PC-9 (cell line): ENCODE data around the gene C3. TPM values are rescaled to one million over a fixed set of nuclear protein-coding genes. Genes with fewer than 3 reads are reported as not detected.
"Not testable (repeated sequence)": the region's sequence is repeated elsewhere in the genome, so short reads cannot be mapped to it uniquely, and the experiment has no call there.

ENCODE experiments used
- BruUV-seq: library from RNA; stranded (reverse); fragments of 400-500 nt; replicated peaks from 2 replicates; lab custom pipeline; 2021; lab: Mats Ljungman, UMichigan
- CTCF ChIA-PET: fragments of 300-600 bp; sonication (Branson Sonifier 250); formaldehyde crosslinking; loops from one replicate; lab custom pipeline; 2022; ENCODE audit warnings: antibody characterized with exemption; lab: Charles Lee
- POLR2A ChIA-PET: fragments of 300-600 bp; sonication (Branson Sonifier 250); formaldehyde crosslinking; loops from one replicate; lab custom pipeline; 2022; ENCODE audit warnings: antibody characterized with exemption; ENCODE audit not compliant: unreplicated experiment; lab: Charles Lee
- DNase-seq, 2 experiments: peaks; one replicate each; pipeline versions ENCODE4 v3.0.0 to v3.0.0-alpha.2; 2015 to 2022; ENCODE audit warnings: mixed read lengths in 1 of 2
- H2AFZ ChIP-seq: fragments of 200-600 bp; sonication (generic); 2 replicates; pipeline ENCODE4 v1.8.1; 2017; ENCODE audit warnings: antibody characterized with exemption
- H3F3A ChIP-seq: fragments of 200-600 bp; sonication (generic); 2 replicates; pipeline ENCODE4 v1.8.1; 2017; ENCODE audit warnings: antibody characterized with exemption, mild to moderate bottlenecking, low read depth; ENCODE audit not compliant: insufficient read depth
- H3K27ac ChIP-seq: fragments of 200-600 bp; sonication (generic); 2 replicates; pipeline ENCODE4 v1.6.1; 2016; ENCODE audit warnings: mixed run types
- H3K27me3 ChIP-seq: fragments of 200-600 bp; sonication (generic); 2 replicates; pipeline ENCODE4 v1.6.1; 2016; ENCODE audit warnings: low read depth, mixed run types; ENCODE audit not compliant: insufficient read depth
- H3K36me3 ChIP-seq: fragments of 200-600 bp; sonication (generic); 2 replicates; pipeline ENCODE4 v1.6.1; 2016; ENCODE audit warnings: low read depth, mixed run types
- H3K4me1 ChIP-seq: fragments of 200-600 bp; sonication (generic); replicated peaks from 2 replicates; pipeline ENCODE4 v1.6.1; 2016; ENCODE audit warnings: mixed run types; ENCODE audit not compliant: insufficient read depth
- H3K4me2 ChIP-seq: fragments of 200-600 bp; sonication (generic); 2 replicates; pipeline ENCODE4 v1.6.1; 2017; ENCODE audit warnings: mixed run types
- H3K4me3 ChIP-seq: fragments of 200-600 bp; sonication (generic); 2 replicates; pipeline ENCODE4 v1.6.1; 2016; ENCODE audit warnings: mixed run types
- H3K79me2 ChIP-seq: fragments of 200-600 bp; sonication (generic); 2 replicates; pipeline ENCODE4 v1.6.1; 2017; ENCODE audit warnings: low read depth, mixed run types
- H3K9me2 ChIP-seq: fragments of 200-600 bp; sonication (generic); 2 replicates; pipeline ENCODE4 v1.8.1; 2017; ENCODE audit warnings: mild to moderate bottlenecking; ENCODE audit not compliant: insufficient read depth
- H3K9me3 ChIP-seq: fragments of 200-600 bp; sonication (generic); 2 replicates; pipeline ENCODE4 v1.8.1; 2016; ENCODE audit warnings: low read depth; ENCODE audit not compliant: insufficient read depth
- H4K20me1 ChIP-seq: fragments of 200-600 bp; sonication (generic); 2 replicates; pipeline ENCODE4 v1.8.1; 2017; ENCODE audit not compliant: insufficient read depth
- CTCF ChIP-seq: fragments of 200-600 bp; sonication (generic); conservative IDR thresholded peaks from 2 replicates; pipeline ENCODE4 v1.6.1; 2017; ENCODE audit warnings: mixed run types, antibody characterized with exemption, mild to moderate bottlenecking, moderate library complexity
- EZH2 ChIP-seq: fragments of 200-600 bp; sonication (generic); IDR thresholded peaks from 2 replicates; pipeline ENCODE4 v1.8.0; 2017; ENCODE audit warnings: antibody characterized with exemption, low read depth
- intact Hi-C: fragments of 100-400 bp; cut with micrococcal nuclease; formaldehyde crosslinking; loops from one replicate; pipeline ENCODE4 v1.10.0; 2022; ENCODE audit not compliant: unreplicated experiment
- total RNA-seq: library from RNA; stranded (reverse); gene quantifications from 2 replicates; pipeline ENCODE4 v1.2.3, GENCODE V29; 2021

C3 gene
- total RNA-seq, 1 experiment from 2014 or later: 130 TPM

GRCh38 chr19:6664916-6665315 lies 55.5 kb downstream of the C3 start:
- intact Hi-C loops: no loop called here
- BruUV-seq: no TSS peak
- Histone ChIP-seq H3K27ac (no peak overlapping the region), H4K20me1 (no peaks in the 10 kb centered on the region), H3K79me2 (no peaks in the 10 kb centered on the region), H3K4me1 (peaks cover 16% of the 10 kb centered on the region), H3F3A (no peaks in the 10 kb centered on the region; the same call in 1 of the 2 replicates), H3K36me3 (no peaks in the 10 kb centered on the region), H3K9me2 (no peaks in the 10 kb centered on the region), H3K4me2 (no peak overlapping the region), H3K9me3 (no peaks in the 10 kb centered on the region), H3K27me3 (no peaks in the 10 kb centered on the region), H2AFZ (no peak overlapping the region), H3K4me3 (no peak overlapping the region)
- ChIA-PET CTCF (no interaction called here), POLR2A (no interaction called here)
- no peak for DNase-seq
- no peak for TF ChIP-seq CTCF
- TF ChIP-seq EZH2: no peak

GRCh38 chr19:6663236-6664201 lies 56.9 kb downstream of the C3 start:
- ChIA-PET CTCF (no interaction called here), POLR2A (no interaction called here)
- TF ChIP-seq CTCF (no peak), EZH2 (no peak)
- Histone ChIP-seq H3K27ac (no peak overlapping the region), H3K4me2 (no peak overlapping the region), H3K36me3 (no peaks in the 10 kb centered on the region), H3K79me2 (no peaks in the 10 kb centered on the region), H2AFZ (no peak overlapping the region), H3K4me1 (peaks cover 16% of the 10 kb centered on the region), H3K27me3 (no peaks in the 10 kb centered on the region), H3K4me3 (no peak overlapping the region), H4K20me1 (no peaks in the 10 kb centered on the region), H3F3A (no peaks in the 10 kb centered on the region; the same call in 1 of the 2 replicates), H3K9me3 (no peaks in the 10 kb centered on the region), H3K9me2 (no peaks in the 10 kb centered on the region)
- intact Hi-C loops: no loop called here
- peak in 1 of 2 experiments; percentile 35 for DNase-seq
- BruUV-seq: no TSS peak

- H3K79me2 ChIP-seq: no peaks in the 10 kb centered on the region
- no peaks in the 10 kb centered on the region for H4K20me1 ChIP-seq
- no peaks in the 10 kb centered on the region for H3K9me2 ChIP-seq
- POLR2A ChIA-PET: no interaction called here
- CTCF ChIA-PET: no interaction called here
- H3K36me3 ChIP-seq: no peaks in the 10 kb centered on the region
- no peak overlapping the region for H3K4me3 ChIP-seq
- H2AFZ ChIP-seq: no peak overlapping the region
- no peak for DNase-seq
- no peak overlapping the region for H3K27ac ChIP-seq
- TF ChIP-seq CTCF (no peak), EZH2 (no peak)
- no TSS peak for BruUV-seq
- no peaks in the 10 kb centered on the region for H3K9me3 ChIP-seq
- peaks cover 12% of the 10 kb centered on the region for H3K4me1 ChIP-seq
- H3F3A ChIP-seq: no peaks in the 10 kb centered on the region; the same call in 1 of the 2 replicates
- no peaks in the 10 kb centered on the region for H3K27me3 ChIP-seq
- no peak overlapping the region for H3K4me2 ChIP-seq
- intact Hi-C loops: no loop called here
These were observed 57.7 kb downstream of the C3 start for GRCh38 chr19:6662702-6663101.

- H3K4me3 ChIP-seq, H3K36me3 ChIP-seq, H3K9me2 ChIP-seq, H3K27ac ChIP-seq, H3K4me2 ChIP-seq, DNase-seq, H3K4me1 ChIP-seq, H2AFZ ChIP-seq, H3F3A ChIP-seq, H3K27me3 ChIP-seq, BruUV-seq, H4K20me1 ChIP-seq, CTCF ChIA-PET, H3K9me3 ChIP-seq, POLR2A ChIA-PET, H3K79me2 ChIP-seq, intact Hi-C loops: not testable (repeated sequence)
These were observed 58.8 kb downstream of the C3 start for GRCh38 chr19:6661509-6662244.
